ENCODE measurements around the gene FILIP1L.
"Not testable (repeated sequence)": the region's sequence is repeated elsewhere in the genome, so short reads cannot be mapped to it uniquely, and the experiment has no call there.

FILIP1L gene

GRCh38 chr3:100075851-100076730 lies 38.2 kb downstream of the FILIP1L start:
- DNase-seq (ENCODE audit: low read depth in 1 of 2, low spot score in 1 of 2): no peak

GRCh38 chr3:100075196-100075595 lies 39.1 kb downstream of the FILIP1L start:
- DNase-seq (ENCODE audit: low read depth in 1 of 2, low spot score in 1 of 2): no peak

GRCh38 chr3:100073714-100074307 lies 40.5 kb downstream of the FILIP1L start:
- no peak for DNase-seq (ENCODE audit: low read depth in 1 of 2, low spot score in 1 of 2)

DNA sequence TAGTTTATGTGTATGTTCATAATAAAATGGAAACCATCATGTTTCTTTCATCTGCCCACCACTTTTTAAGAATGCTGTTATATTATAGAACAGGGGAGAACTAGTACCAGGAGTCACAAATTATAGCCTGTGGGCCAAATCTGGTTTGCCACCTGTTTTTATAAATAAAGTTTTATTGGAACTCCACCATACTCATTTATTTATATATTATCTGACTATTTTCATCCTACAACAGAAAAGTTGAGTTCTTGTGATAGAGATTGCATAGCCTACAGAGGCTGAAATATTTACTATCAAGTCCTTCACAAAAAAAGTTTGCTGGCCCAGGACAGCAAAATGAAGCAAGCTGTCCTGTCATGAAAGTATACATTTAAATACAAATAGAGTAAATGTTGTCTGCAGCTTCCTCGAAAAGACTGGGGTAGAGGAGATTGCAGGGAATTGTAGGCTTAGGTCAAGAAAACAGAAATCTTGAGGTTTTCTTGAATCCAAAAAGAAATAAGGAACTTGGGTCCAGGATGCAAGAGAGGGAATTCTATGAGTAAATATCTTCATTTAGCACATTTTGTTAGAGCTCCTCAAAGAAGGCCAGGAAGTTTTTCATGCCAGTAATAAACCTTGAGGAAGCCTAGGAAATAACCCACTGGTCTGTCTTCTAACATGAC lies 41.1 kb downstream of the FILIP1L start:
- no peak for DNase-seq (ENCODE audit: low read depth in 1 of 2, low spot score in 1 of 2)

DNA sequence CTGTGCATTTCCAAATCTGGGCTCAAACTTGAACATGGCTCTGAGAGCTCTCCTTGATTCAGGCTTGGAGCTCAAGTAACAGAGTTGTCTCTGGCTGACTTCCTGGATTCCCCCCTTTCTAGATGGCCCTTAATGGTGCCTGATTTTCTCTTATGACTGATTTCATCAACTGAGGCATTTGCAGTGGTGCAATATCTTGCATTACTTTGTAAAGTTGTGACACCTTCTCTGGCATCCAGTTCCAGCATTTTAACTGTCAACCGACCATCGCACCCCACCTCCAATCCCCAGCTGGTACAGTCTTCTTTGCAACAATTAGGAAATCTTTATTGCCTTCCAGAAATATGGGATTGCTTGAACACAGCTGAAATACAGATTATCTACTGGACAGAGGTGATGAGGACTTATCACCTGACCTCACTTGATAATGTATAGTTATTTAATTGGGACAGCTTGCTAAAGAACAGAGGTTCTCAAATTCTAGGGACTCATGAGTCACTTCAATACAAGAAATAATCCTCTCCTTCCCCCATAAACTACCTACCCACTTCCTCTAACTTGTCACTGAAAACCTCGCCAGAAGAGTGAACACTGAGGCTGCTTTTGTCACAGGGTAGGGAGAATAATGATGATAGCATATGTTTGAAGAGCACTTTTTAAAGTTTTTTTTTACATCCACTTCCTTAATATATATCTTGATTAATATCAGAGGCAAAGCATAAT lies 41.8 kb downstream of the FILIP1L start:
- DNase-seq (ENCODE audit: low read depth in 1 of 2, low spot score in 1 of 2): no peak

DNA sequence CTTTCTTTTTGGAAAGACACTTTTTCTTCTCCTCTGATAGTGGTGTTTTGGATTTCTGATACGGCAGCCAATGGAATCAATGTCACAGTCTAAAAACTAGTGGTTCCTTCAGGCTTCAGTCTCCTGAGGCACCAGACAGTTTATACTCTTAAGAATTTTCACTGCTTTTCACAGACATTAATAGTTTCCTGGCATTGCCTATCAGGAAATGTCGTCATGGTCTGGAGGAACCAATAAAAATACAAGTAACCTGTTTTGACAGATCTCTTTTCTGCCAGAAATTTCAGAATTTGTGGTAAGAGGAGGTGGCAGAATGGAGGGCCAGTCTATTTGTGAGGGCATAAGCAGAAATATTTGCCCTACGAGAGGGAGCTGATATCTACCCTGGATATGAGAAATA lies 44.8 kb downstream of the FILIP1L start:
- DNase-seq (ENCODE audit: low read depth in 1 of 2, low spot score in 1 of 2): no peak

DNA sequence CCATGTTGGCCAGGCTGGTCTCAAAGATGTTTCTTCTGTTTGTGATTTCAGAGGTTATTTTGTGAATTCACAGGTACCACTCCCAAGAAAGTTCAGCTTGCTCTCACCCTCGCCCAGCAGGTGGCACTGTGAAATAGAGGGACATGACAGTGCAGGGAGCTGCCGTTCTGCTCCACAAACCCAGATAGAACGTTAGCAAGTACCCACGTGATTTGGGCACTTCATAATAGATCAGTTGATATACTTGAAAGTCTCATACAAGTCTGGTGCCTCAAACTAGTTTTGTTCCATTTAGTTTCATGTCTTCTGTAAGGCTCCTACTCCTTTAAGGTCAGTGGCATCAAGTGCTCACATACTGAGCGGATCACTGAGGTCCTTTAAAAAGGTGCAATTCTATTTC lies 45.5 kb downstream of the FILIP1L start:
- peak; percentile 41 to 56 for DNase-seq (ENCODE audit: low read depth in 1 of 2, low spot score in 1 of 2)

DNA sequence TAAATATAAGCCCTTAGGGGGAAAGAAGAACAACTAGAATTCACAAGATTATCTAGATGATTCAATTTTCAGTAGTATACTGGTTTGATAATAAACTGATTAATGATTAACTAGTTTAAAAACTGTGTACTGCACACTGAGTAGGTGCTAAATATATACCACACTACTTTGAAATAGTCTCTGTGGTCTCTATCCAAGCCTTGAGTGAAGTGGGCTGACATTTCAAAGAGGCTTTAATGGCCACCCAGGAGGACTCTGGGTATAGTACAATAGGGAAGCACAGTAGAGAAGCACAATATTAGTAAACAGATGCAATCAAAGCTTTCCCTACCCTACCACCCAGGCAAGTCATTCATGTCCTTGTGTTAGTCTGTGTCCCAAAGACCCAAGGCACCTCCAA lies 46.7 kb downstream of the FILIP1L start:
- no peak for DNase-seq (ENCODE audit: low read depth in 1 of 2, low spot score in 1 of 2)

- DNase-seq (ENCODE audit: low read depth in 1 of 2, low spot score in 1 of 2): no peak
Measured at GRCh38 chr3:100063929-100064461, 50.3 kb downstream of the FILIP1L start.

DNA sequence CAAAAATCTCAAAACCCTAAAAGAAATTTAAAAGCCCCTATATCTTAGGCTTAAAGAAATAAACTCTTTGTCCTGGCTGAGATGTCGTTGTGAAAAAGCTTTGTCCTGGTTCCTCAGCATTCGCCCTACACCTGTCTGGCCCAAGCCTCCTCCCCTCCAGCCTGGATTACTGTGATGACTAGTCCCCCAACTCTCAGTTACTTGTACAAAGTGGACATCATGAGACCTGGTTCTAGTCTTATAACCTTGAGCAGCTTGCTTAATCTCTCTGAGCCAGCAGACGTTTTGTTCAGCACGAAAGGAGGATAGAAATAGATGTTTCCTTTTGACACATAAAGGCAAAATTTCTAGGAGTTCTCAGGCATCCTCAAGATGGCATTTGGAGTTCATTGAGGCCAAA lies 51.6 kb downstream of the FILIP1L start:
- DNase-seq (ENCODE audit: low read depth in 1 of 2, low spot score in 1 of 2): no peak

GRCh38 chr3:100060685-100061484 lies 53.4 kb downstream of the FILIP1L start:
- DNase-seq (ENCODE audit: low read depth in 1 of 2, low spot score in 1 of 2): no peak

- no peak for DNase-seq (ENCODE audit: low read depth in 1 of 2, low spot score in 1 of 2)
Measured at GRCh38 chr3:100059472-100059871, 54.8 kb downstream of the FILIP1L start.

GRCh38 chr3:100057716-100058575 lies 56.4 kb downstream of the FILIP1L start:
- DNase-seq (ENCODE audit: low read depth in 1 of 2, low spot score in 1 of 2): no peak

- no peak for DNase-seq (ENCODE audit: low read depth in 1 of 2, low spot score in 1 of 2)
Measured at GRCh38 chr3:100053951-100054620, 60.2 kb downstream of the FILIP1L start.

DNA sequence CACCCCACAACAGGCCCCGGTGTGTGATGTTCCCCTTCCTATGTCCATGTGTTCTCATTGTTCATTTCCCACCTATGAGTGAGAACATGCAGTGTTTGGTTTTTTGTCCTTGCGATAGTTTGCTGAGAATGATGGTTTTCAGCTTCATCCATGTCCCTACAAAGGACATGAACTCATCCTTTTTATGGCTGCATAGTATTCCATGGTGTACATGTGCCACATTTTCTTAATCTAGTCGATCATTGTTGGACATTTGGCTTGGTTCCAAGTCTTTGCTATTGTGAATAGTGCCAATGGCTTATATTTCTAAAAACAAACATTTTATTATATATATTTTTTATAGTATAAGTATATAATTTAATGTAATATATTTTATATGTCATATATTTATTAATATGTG lies 62.8 kb downstream of the FILIP1L start:
- not testable (repeated sequence) for DNase-seq (ENCODE audit: low read depth in 1 of 2, low spot score in 1 of 2)

GRCh38 chr3:100048248-100048647 lies 66.1 kb downstream of the FILIP1L start:
- no peak for DNase-seq (ENCODE audit: low read depth in 1 of 2, low spot score in 1 of 2)

GRCh38 chr3:100047455-100048141 lies 66.7 kb downstream of the FILIP1L start:
- no peak for DNase-seq (ENCODE audit: low read depth in 1 of 2, low spot score in 1 of 2)

- DNase-seq (ENCODE audit: low read depth in 1 of 2, low spot score in 1 of 2): no peak
Measured at GRCh38 chr3:100046986-100047385, 67.3 kb downstream of the FILIP1L start.

Data from stimulated activated CD4-positive, alpha-beta T cell treated with anti-CD3 and anti-CD28 coated beads, Interleukin-15, amount 100 ng/mL, for 1 hour (primary cell).